Measurements from ENCODE around the gene NID1.
"Not testable (repeated sequence)": the region's sequence is repeated elsewhere in the genome, so short reads cannot be mapped to it uniquely, and the experiment has no call there.

NID1 gene

DNA sequence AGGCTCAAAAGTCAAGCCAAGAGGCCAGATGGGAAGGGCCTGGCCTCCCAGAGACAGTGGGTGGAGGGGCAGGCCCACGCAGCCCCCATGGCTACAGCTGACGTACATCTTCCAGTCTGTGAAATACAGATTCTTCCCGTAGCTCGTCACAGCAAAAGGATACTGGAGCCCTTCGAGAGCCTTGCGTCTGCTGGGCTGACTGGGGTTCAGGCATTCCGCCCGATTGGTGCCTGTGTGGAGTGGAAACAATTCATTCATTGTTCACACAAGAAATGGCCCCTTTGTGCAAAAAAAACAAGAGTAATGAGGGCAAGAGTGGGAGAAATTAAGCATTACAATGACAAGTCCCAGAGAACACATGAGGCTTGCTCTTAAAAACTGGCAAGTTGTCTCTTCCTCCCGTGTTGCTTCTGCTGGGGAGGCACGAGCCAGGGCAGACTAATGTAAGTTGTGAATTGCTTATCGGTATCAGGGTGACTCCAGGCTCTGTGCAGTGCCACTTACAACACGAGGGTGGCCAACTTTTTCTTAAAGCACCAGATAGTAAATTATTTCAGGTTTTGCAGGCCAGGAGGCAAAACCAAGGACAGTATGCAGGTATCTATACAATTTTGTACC, 85.1 kb downstream of the NID1 start:
- H3K4me1 ChIP-seq (ENCODE audit: control insufficient read depth, insufficient read depth, low read length) = no peaks in the 10 kb centered on the region; the same call in 1 of the 2 replicates
- no peak overlapping the region for H3K27ac ChIP-seq (ENCODE audit: low read depth, low read length)
- H3K27me3 ChIP-seq (ENCODE audit: control insufficient read depth, insufficient read depth, low read length) = no peaks in the 10 kb centered on the region
- H3K4me3 ChIP-seq (ENCODE audit: low read depth, low read length) = no peak overlapping the region
- H3K9me3 ChIP-seq (ENCODE audit: control insufficient read depth, insufficient read depth, low read length) = peaks cover 19% of the 10 kb centered on the region
- H3K36me3 ChIP-seq (ENCODE audit: control insufficient read depth, insufficient read depth, low read length) = peaks cover 19% of the 10 kb centered on the region
- H3K9ac ChIP-seq (ENCODE audit: low read depth, low read length) = no peak overlapping the region

DNA sequence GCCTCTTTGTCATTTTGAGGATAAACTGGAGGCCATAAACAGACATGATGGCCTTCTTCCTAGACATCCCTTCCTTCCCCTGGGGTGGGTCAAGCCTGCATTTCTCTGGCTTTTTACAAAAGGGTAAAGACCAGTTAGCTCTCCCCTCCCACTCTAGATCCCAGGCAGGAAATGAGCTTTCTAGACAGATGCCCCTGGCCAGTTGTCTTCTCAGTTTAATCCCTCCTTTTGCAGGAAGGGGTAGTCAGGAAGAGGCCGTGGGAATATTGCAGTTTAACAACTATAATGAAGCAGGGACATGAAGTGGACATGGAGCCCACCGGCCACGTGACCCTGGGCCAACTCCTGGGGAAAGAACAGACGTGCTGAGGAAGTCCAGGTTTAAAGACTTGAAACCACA, 85.7 kb downstream of the NID1 start:
- no peak overlapping the region for H3K4me3 ChIP-seq (ENCODE audit: low read depth, low read length)
- H3K36me3 ChIP-seq (ENCODE audit: control insufficient read depth, insufficient read depth, low read length) = peaks cover 19% of the 10 kb centered on the region
- no peak overlapping the region for H3K9ac ChIP-seq (ENCODE audit: low read depth, low read length)
- no peaks in the 10 kb centered on the region for H3K27me3 ChIP-seq (ENCODE audit: control insufficient read depth, insufficient read depth, low read length)
- H3K27ac ChIP-seq (ENCODE audit: low read depth, low read length) = no peak overlapping the region
- H3K4me1 ChIP-seq (ENCODE audit: control insufficient read depth, insufficient read depth, low read length) = no peaks in the 10 kb centered on the region; the same call in 1 of the 2 replicates
- peaks cover 19% of the 10 kb centered on the region for H3K9me3 ChIP-seq (ENCODE audit: control insufficient read depth, insufficient read depth, low read length)

DNA sequence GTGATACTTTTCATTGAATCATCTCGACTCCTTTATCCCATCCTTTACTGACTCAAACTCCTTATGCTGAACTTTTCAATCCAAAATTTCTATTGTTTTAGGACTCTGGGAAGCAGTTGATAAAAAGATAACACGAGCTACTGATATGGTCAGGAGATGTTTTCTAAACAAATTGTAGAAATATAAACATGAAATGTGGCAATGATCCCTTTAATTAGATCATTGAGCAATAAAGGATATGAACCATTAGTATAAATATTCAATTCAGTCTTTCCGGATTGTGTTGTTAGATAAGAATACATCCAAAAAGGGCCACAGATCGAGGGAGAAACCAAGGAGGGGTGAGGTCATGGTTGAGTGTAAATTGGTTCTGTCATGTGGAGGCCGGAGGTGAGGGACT, 88.4 kb downstream of the NID1 start:
- Histone ChIP-seq H3K27me3 (ENCODE audit: control insufficient read depth, insufficient read depth, low read length) (no peaks in the 10 kb centered on the region), H3K9ac (ENCODE audit: low read depth, low read length) (no peak overlapping the region), H3K27ac (ENCODE audit: low read depth, low read length) (no peak overlapping the region), H3K36me3 (ENCODE audit: control insufficient read depth, insufficient read depth, low read length) (peaks cover 19% of the 10 kb centered on the region), H3K9me3 (ENCODE audit: control insufficient read depth, insufficient read depth, low read length) (peaks cover 19% of the 10 kb centered on the region), H3K4me1 (ENCODE audit: control insufficient read depth, insufficient read depth, low read length) (peaks cover 1% of the 10 kb centered on the region; the same call in 1 of the 2 replicates), H3K4me3 (ENCODE audit: low read depth, low read length) (no peak overlapping the region)

DNA sequence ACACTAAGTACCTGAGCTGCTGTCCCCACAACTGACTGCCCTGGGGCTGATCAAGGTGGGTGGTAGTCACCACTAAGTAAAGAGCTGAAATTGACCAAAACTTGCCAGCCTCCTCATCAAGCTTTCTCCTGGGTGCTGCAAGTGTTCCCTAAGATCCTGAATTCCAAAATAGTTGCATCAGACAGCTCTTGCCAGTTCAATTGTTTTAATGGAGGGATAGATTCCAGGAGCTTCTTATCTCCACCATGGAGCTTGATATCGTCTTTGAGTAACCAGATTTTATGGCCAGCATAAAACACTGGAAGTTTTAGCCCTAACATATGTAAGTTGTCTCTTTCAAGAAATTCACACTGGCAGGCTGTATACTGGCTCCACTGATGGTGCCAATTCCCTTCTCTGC, 90.3 kb downstream of the NID1 start:
- Histone ChIP-seq H3K9me3 (ENCODE audit: control insufficient read depth, insufficient read depth, low read length) (peaks cover 19% of the 10 kb centered on the region), H3K9ac (ENCODE audit: low read depth, low read length) (no peak overlapping the region), H3K27ac (ENCODE audit: low read depth, low read length) (no peak overlapping the region), H3K4me3 (ENCODE audit: low read depth, low read length) (no peak overlapping the region), H3K36me3 (ENCODE audit: control insufficient read depth, insufficient read depth, low read length) (peaks cover 16% of the 10 kb centered on the region), H3K4me1 (ENCODE audit: control insufficient read depth, insufficient read depth, low read length) (peaks cover 5% of the 10 kb centered on the region; the same call in 1 of the 2 replicates), H3K27me3 (ENCODE audit: control insufficient read depth, insufficient read depth, low read length) (no peaks in the 10 kb centered on the region)

DNA sequence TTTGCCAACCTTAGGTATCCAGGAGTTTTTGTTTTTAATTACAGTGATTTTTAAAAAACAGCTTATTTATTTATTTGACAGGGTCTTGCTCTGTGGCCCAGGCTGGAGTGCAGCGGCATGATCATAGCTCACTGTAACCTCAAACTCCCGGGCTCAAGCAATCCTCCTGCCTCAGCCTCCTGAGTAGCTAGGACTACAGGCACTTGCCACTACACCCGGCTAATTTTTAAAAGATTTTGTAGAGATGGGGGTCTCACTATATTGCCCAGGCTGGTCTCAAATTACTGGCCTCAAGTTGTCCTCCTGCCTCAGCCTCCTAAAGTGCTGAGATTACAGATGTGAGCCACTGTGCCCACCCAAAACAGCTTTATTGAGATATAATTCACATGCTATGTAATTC, 92.2 kb downstream of the NID1 start:
- not testable (repeated sequence) for H3K4me1 ChIP-seq (ENCODE audit: control insufficient read depth, insufficient read depth, low read length); H3K27ac ChIP-seq (ENCODE audit: low read depth, low read length); H3K27me3 ChIP-seq (ENCODE audit: control insufficient read depth, insufficient read depth, low read length); H3K4me3 ChIP-seq (ENCODE audit: low read depth, low read length); H3K36me3 ChIP-seq (ENCODE audit: control insufficient read depth, insufficient read depth, low read length); H3K9ac ChIP-seq (ENCODE audit: low read depth, low read length)
- H3K9me3 ChIP-seq (ENCODE audit: control insufficient read depth, insufficient read depth, low read length) = peaks cover 13% of the 10 kb centered on the region

DNA sequence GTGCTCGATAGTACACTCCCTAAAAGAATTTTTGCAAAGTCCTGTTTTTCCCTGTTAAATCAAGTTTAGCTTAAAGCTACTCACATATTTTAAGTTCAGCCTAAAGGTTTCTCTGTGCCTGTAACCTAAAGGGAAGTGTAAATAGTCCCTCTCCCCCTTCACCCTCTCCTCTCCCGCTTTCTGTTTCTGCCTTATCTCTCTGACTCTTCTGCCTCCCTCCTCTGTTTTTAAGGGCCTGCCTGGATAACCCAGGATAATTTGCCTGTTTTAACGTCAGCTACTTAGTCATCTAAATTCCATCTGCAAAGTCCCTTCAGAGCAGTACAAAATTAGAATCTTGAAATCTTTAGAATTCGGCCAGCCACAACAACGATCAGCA, 92.6 kb downstream of the NID1 start:
- Histone ChIP-seq H3K4me3 (ENCODE audit: low read depth, low read length) (peak overlapping the region; percentile 66), H3K9ac (ENCODE audit: low read depth, low read length) (peak overlapping the region; percentile 57), H3K27ac (ENCODE audit: low read depth, low read length) (peak overlapping the region; percentile 73), H3K36me3 (ENCODE audit: control insufficient read depth, insufficient read depth, low read length) (no peaks in the 10 kb centered on the region), H3K4me1 (ENCODE audit: control insufficient read depth, insufficient read depth, low read length) (peaks cover 5% of the 10 kb centered on the region; the same call in 1 of the 2 replicates), H3K27me3 (ENCODE audit: control insufficient read depth, insufficient read depth, low read length) (no peaks in the 10 kb centered on the region), H3K9me3 (ENCODE audit: control insufficient read depth, insufficient read depth, low read length) (peaks cover 10% of the 10 kb centered on the region)

DNA sequence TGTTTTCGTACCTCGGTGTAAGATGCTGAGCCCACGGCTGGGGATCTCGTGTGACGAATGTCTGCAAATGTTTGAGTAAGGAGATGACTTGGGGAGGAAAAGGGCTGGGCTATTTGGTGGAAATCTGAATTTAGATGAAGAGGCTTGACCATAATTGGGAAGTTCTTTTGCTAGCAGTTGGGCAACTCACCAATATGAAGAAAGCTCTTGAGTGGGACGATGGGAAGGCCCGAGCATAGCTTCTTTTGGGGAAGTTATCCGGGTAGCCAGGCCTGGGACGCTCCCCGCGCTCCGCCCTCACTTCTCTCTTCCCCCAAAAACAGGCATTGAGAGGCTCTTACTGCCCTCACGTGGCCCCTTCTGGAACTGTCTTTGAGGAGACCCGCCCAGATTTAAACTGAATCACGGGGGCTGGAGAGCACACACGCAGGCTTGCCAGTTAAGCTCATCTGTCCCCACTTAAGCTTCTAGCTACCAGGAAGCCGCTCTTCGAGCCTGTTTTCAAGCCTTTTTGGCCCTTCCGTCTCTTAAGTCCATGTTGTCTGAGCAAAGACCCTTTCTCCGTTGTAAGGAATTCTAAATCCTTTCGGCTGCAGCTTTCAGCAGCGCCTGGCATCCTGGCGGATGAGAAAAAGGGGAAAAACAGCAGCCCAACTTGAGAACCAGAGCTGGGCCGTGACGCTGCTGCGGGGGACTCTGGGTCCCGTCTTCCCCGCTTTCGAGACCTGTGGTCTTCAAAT, 93.1 kb downstream of the NID1 start:
- peak overlapping the region; percentile 57 for H3K9ac ChIP-seq (ENCODE audit: low read depth, low read length)
- no peaks in the 10 kb centered on the region for H3K27me3 ChIP-seq (ENCODE audit: control insufficient read depth, insufficient read depth, low read length)
- no peaks in the 10 kb centered on the region for H3K36me3 ChIP-seq (ENCODE audit: control insufficient read depth, insufficient read depth, low read length)
- H3K9me3 ChIP-seq (ENCODE audit: control insufficient read depth, insufficient read depth, low read length) = peaks cover 5% of the 10 kb centered on the region; the same call in 1 of the 2 replicates
- peak overlapping the region; percentile 66 for H3K4me3 ChIP-seq (ENCODE audit: low read depth, low read length)
- H3K27ac ChIP-seq (ENCODE audit: low read depth, low read length) = peak overlapping the region; percentile 73
- peaks cover 5% of the 10 kb centered on the region; the same call in 1 of the 2 replicates for H3K4me1 ChIP-seq (ENCODE audit: control insufficient read depth, insufficient read depth, low read length)

DNA sequence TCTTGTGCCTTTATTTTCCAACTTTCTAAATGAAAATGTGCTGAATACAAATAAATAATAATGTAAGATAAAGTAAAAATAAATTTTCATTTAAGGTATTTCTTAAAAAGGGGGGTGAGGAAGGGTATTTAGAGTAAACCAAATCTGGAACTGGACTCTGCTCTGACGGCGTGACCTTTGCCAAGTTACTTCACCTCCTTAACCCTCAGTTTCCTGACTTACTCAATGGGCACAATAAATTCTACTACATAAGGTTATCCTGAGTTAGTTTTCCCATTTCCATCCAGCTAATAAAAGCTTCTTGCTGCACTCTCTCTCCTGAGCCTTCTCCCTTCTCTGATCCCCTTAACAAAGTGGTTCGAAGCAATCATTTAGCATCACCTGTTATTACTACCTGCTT, 93.9 kb downstream of the NID1 start:
- Histone ChIP-seq H3K4me1 (ENCODE audit: control insufficient read depth, insufficient read depth, low read length) (peaks cover 5% of the 10 kb centered on the region; the same call in 1 of the 2 replicates), H3K27me3 (ENCODE audit: control insufficient read depth, insufficient read depth, low read length) (no peaks in the 10 kb centered on the region), H3K9ac (ENCODE audit: low read depth, low read length) (no peak overlapping the region), H3K9me3 (ENCODE audit: control insufficient read depth, insufficient read depth, low read length) (no peaks in the 10 kb centered on the region), H3K27ac (ENCODE audit: low read depth, low read length) (no peak overlapping the region), H3K4me3 (ENCODE audit: low read depth, low read length) (no peak overlapping the region), H3K36me3 (ENCODE audit: control insufficient read depth, insufficient read depth, low read length) (no peaks in the 10 kb centered on the region)

DNA sequence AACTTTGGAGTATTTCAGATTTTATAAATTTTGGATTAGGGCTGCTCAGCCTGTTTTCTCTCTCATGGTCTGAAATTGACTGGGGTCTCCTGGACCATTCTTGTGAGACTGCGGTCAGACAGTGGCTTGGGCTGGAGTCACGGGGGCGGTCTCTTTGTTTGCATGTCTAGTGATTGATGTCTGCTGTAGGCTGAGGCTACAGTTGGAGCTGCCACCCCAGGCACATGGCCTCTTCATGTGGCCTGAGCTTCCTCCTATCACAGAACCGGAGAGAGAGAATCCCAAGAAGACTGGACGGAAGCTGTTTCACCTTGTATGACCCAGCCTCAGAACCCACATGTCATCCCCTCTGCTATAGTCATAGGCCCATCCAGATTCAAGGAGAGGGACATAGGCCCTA, 96.1 kb downstream of the NID1 start:
- Histone ChIP-seq H3K4me3 (ENCODE audit: low read depth, low read length) (no peak overlapping the region), H3K4me1 (ENCODE audit: control insufficient read depth, insufficient read depth, low read length) (peaks cover 5% of the 10 kb centered on the region; the same call in 1 of the 2 replicates), H3K9me3 (ENCODE audit: control insufficient read depth, insufficient read depth, low read length) (no peaks in the 10 kb centered on the region), H3K27me3 (ENCODE audit: control insufficient read depth, insufficient read depth, low read length) (no peaks in the 10 kb centered on the region), H3K9ac (ENCODE audit: low read depth, low read length) (no peak overlapping the region), H3K36me3 (ENCODE audit: control insufficient read depth, insufficient read depth, low read length) (no peaks in the 10 kb centered on the region), H3K27ac (ENCODE audit: low read depth, low read length) (no peak overlapping the region)

DNA sequence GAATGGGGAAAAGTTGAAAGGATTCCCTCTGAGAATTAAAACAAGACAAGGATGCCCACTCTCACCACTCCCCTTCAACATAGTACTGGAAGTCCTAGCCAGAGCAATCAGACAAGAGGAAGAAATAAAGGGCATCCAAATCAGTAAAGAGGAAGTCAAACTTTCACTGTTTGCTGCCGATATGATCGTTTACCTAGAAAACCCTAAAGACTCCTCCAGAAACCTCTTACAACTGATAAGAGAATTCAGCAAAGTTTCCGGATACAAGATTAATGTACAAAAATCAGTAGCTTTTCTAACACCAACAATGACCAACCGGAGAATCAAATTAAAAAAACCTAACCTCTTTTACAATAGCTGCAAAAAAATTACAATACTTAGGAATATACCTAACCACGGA, 98.8 kb downstream of the NID1 start:
- not testable (repeated sequence) for H3K4me1 ChIP-seq (ENCODE audit: control insufficient read depth, insufficient read depth, low read length); H3K27me3 ChIP-seq (ENCODE audit: control insufficient read depth, insufficient read depth, low read length); H3K9me3 ChIP-seq (ENCODE audit: control insufficient read depth, insufficient read depth, low read length); H3K9ac ChIP-seq (ENCODE audit: low read depth, low read length); H3K36me3 ChIP-seq (ENCODE audit: control insufficient read depth, insufficient read depth, low read length); H3K27ac ChIP-seq (ENCODE audit: low read depth, low read length); H3K4me3 ChIP-seq (ENCODE audit: low read depth, low read length)

DNA sequence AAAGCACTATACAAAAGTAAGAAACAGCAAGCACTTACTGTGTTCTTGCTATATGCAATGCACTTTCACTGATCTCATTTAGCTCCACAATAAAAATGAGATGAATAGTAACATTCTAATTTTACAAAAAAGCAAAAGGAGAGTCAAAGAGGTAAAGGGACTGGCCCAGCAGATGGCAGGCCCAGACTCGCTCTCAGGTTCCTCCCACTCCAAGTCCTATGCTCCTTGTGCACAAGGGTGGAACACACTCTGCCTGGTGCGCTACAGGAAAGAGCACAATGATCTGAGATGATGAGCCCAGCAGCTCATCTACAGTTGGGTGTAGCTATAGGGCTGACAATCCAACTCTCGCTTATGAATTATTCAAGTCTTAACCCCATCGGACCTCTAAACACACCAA, 104.1 kb downstream of the NID1 start:
- Histone ChIP-seq H3K27ac (ENCODE audit: low read depth, low read length) (no peak overlapping the region), H3K9me3 (ENCODE audit: control insufficient read depth, insufficient read depth, low read length) (no peaks in the 10 kb centered on the region), H3K4me1 (ENCODE audit: control insufficient read depth, insufficient read depth, low read length) (no peaks in the 10 kb centered on the region), H3K4me3 (ENCODE audit: low read depth, low read length) (no peak overlapping the region), H3K9ac (ENCODE audit: low read depth, low read length) (no peak overlapping the region), H3K27me3 (ENCODE audit: control insufficient read depth, insufficient read depth, low read length) (no peaks in the 10 kb centered on the region), H3K36me3 (ENCODE audit: control insufficient read depth, insufficient read depth, low read length) (no peaks in the 10 kb centered on the region)

Measured in HUES48 (cell line).